Mucosa of descending colon (tissue), 3 donors: Measurements from ENCODE around the gene UVSSA. TPM values are rescaled to one million over a fixed set of nuclear protein-coding genes. Genes with fewer than 3 reads are reported as not detected.

ENCODE experiments used
- ATAC-seq: fragments of 200-7000 bp; cut with Tn5 transposase; one replicate; pipeline ENCODE4 v1.9.1; 2020; ENCODE audit warnings: mild to moderate bottlenecking, moderate library complexity
- DNase-seq, 3 donors: peaks; one replicate each; pipeline ENCODE4 v3.0.0-alpha.2; 2020
- H3K36me3 ChIP-seq: fragments of 200-600 bp; one replicate; pipeline ENCODE4 v1.8.0; 2021; ENCODE audit warnings: low read depth, mild to moderate bottlenecking
- H3K4me1 ChIP-seq: fragments of 200-600 bp; one replicate; pipeline ENCODE4 v1.8.0; 2021; ENCODE audit warnings: low read depth, mild to moderate bottlenecking
- H3K4me3 ChIP-seq: fragments of 200-600 bp; one replicate; pipeline ENCODE4 v1.8.0; 2021; ENCODE audit warnings: mild to moderate bottlenecking
- H3K9me3 ChIP-seq: fragments of 200-600 bp; one replicate; pipeline ENCODE4 v1.8.0; 2021; ENCODE audit warnings: mild to moderate bottlenecking
- CTCF ChIP-seq: fragments of 200-600 bp; IDR thresholded peaks from one replicate; pipeline ENCODE4 v1.8.0; 2022; ENCODE audit warnings: antibody characterized with exemption, mild to moderate bottlenecking
- intact Hi-C, 2 donors: fragments of 100-400 bp; cut with DNase I in 1 of 2; cut with micrococcal nuclease in 1 of 2; formaldehyde crosslinking; loops; one replicate each; pipeline versions ENCODE4 v1.11.0 to v1.11.1; 2022; cut with DNase I, micrococcal nuclease
- total RNA-seq, 3 donors: library from RNA; stranded (reverse); fragmentation: NEBNext Ultra II Directional in 2 of 3; extraction: Animal tissue kit (Norgen Biotek cat#: 25700) in 2 of 3; gene quantifications; one replicate each; pipeline versions ENCODE4 v1.2.1 to v1.2.4, GENCODE V29; 2021 to 2023
- donor health status: DM: no; HTN: no; CAD: no; lungs with moderate emphysema.
- donor health status: DM: no; HTN: no; CAD: no.
- donor health status: DM: no; HTN: yes; CAD: no.

UVSSA gene
- total RNA-seq, 3 donors from 2014 or later, result 31.7 to 39.9 (median 36.8) TPM

GRCh38 chr4:1377606-1378261, 30.7 kb downstream of the UVSSA start:
- H3K4me3 ChIP-seq, result no peak overlapping the region
- H3K9me3 ChIP-seq, result no peaks in the 10 kb centered on the region
- H3K36me3 ChIP-seq, result no peaks in the 10 kb centered on the region
- no peaks in the 10 kb centered on the region for H3K4me1 ChIP-seq
- DNase-seq, result peak in 2 of 3 donors; percentile 21 to 37
- no peak for ATAC-seq
- intact Hi-C loops, result no loop called here
- TF ChIP-seq CTCF, result no peak

GRCh38 chr4:1378559-1379231, 31.7 kb downstream of the UVSSA start:
- TF ChIP-seq CTCF, result no peak
- intact Hi-C loops, result no loop called here
- Histone ChIP-seq H3K36me3 (no peaks in the 10 kb centered on the region), H3K9me3 (no peaks in the 10 kb centered on the region), H3K4me3 (no peak overlapping the region), H3K4me1 (no peaks in the 10 kb centered on the region)
- ATAC-seq (no peak), DNase-seq (peak in 2 of 3 donors; percentile 12 to 44)

DNA sequence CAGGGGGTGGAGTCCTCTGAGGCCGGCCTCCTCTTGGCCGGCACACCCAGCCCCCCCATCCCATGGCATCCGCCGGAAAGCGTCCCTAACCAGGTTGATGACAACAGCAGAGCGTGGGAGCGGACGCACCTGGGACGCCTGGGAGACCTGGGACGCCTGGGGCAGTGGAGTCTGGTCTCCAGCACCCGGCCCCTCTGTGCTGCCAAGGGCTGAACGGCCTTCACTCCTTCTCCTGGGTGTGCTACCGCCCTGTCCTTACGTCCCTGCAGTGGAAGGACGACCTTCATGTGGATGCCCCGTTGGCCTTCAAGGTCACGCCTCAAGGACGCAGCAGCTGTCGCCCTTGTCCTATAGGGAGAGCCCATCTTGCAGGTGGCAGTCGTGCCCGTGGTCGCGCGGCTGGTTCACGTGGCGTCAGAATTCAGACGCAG, 32.4 kb downstream of the UVSSA start:
- no peaks in the 10 kb centered on the region for H3K4me1 ChIP-seq
- H3K9me3 ChIP-seq, result no peaks in the 10 kb centered on the region
- intact Hi-C loops, result no loop called here
- no peaks in the 10 kb centered on the region for H3K36me3 ChIP-seq
- no peak overlapping the region for H3K4me3 ChIP-seq
- DNase-seq (peak in 2 of 3 donors; percentile 11 to 30), ATAC-seq (no peak)
- TF ChIP-seq CTCF, result no peak

GRCh38 chr4:1379801-1380331, 32.9 kb downstream of the UVSSA start:
- Histone ChIP-seq H3K4me1 (no peaks in the 10 kb centered on the region), H3K4me3 (no peak overlapping the region), H3K9me3 (no peaks in the 10 kb centered on the region), H3K36me3 (no peaks in the 10 kb centered on the region)
- no peak for TF ChIP-seq CTCF
- peak in 2 of 3 donors; percentile 7 to 44 for DNase-seq
- no peak for ATAC-seq
- intact Hi-C loops, result no loop called here

DNA sequence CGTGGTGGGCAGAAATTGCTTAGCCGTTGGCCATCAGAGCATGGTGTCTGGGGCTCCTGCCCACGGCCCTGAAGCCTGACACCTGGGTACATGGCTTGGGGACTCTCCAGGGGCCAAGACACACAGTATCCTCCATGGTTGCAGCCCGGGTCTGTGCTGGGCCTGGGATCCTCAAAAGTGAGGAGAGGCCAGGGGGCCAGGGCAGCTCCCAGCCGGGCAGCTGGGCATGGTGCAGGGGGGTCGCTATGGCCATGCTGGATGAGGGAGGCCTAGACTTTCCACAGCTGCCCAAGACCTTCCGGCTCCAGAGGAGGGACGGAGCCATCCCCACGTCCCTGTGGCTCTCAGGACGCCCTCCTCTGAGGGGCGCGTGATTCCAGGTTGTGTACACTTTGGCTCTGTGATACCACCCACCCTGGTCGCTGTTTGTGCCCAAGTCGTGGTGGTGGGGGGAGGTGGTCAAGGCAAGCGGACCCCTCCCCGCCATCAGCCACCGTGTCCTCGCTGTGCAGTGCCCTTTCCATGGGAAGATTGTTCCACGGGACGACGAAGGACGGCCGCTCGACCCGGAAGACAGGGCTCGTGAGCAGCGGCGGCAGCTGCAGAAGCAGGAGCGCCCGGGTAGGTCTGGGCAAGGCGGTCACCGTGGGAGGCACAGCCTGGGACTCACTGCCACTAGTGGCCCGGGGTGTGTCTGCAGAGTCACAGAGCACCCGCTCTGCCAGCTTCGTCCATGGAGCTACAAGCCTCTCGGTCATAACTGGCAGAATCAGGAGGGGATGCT, 33.6 kb downstream of the UVSSA start:
- Histone ChIP-seq H3K4me1 (no peaks in the 10 kb centered on the region), H3K4me3 (no peak overlapping the region), H3K9me3 (no peaks in the 10 kb centered on the region), H3K36me3 (no peaks in the 10 kb centered on the region)
- TF ChIP-seq CTCF, result no peak
- no peak for ATAC-seq
- intact Hi-C loops, result no loop called here
- peak in 2 of 3 donors; percentile 17 to 44 for DNase-seq
